Spinal cord (tissue), 10 donors: ENCODE measurements around the gene CEP72. TPM values are rescaled to one million over a fixed set of nuclear protein-coding genes. Genes with fewer than 3 reads are reported as not detected.

Experiments used
- DNase-seq, 6 donors: peaks; one replicate each; pipeline versions ENCODE4 v3.0.0 to v3.0.0-alpha.2; 2013 to 2015; ENCODE audit warnings: low spot score in 6 of 6, low read depth in 4 of 6
- H3K27ac ChIP-seq: one replicate; pipeline ENCODE4 v1.5.1; 2013; ENCODE audit warnings: low read depth, low read length, control low read depth
- H3K27me3 ChIP-seq: one replicate; pipeline ENCODE4 v1.6.1; 2013; ENCODE audit warnings: low read length; ENCODE audit not compliant: control insufficient read depth, insufficient read depth
- H3K36me3 ChIP-seq: one replicate; pipeline ENCODE4 v1.6.1; 2013; ENCODE audit warnings: low read length; ENCODE audit not compliant: control insufficient read depth, insufficient read depth
- H3K4me1 ChIP-seq: one replicate; pipeline ENCODE4 v1.6.1; 2013; ENCODE audit warnings: low read length; ENCODE audit not compliant: control insufficient read depth, insufficient read depth
- H3K4me3 ChIP-seq: one replicate; pipeline ENCODE4 v1.5.1; 2013; ENCODE audit warnings: low read depth, low read length, control low read depth
- H3K9me3 ChIP-seq: one replicate; pipeline ENCODE4 v1.6.1; 2013; ENCODE audit warnings: low read length; ENCODE audit not compliant: control insufficient read depth, insufficient read depth
- WGBS: methylation state at CpG from one replicate; pipeline ENCODE4 v1.1.5; 2013; ENCODE audit warnings: missing lambda C conversion rate; ENCODE audit not compliant: insufficient coverage; 5-methylcytosine and 5-hydroxymethylcytosine counted together
- polyA plus RNA-seq, 2 donors: library from polyadenylated mRNA; unstranded; fragments of 120-200 nt; gene quantifications; one replicate each; pipeline ENCODE4 v1.2.1, GENCODE V29; 2013; ENCODE audit not compliant: insufficient read length in 2 of 2
- total RNA-seq, 2 donors: library from RNA; depleted of rRNA in 1 of 2; stranded (reverse); fragments of 120-200 nt in 1 of 2; fragments of >200 nt in 1 of 2; gene quantifications; one replicate each; pipeline versions ENCODE4 v1.2.3 to v1.2.4, GENCODE V29; 2013 to 2014
- donor health status: healthy.

CEP72 gene
- total and polyA plus RNA-seq, 4 donors: 3.5 to 12.1 (median 9.1) TPM

- Histone ChIP-seq H3K9me3 (no peaks in the 10 kb centered on the region), H3K4me3 (no peak overlapping the region), H3K27me3 (no peaks in the 10 kb centered on the region), H3K36me3 (peaks cover 57% of the 10 kb centered on the region), H3K4me1 (no peaks in the 10 kb centered on the region), H3K27ac (no peak overlapping the region)
- no peak for DNase-seq
- 98% methylated on average over 14 of the region's 16 CpGs for WGBS
Measured at GRCh38 chr5:659496-660263, 47.5 kb downstream of the CEP72 start.

GRCh38 chr5:660491-661030 is 48.4 kb downstream of the CEP72 start:
- H3K9me3 ChIP-seq: no peaks in the 10 kb centered on the region
- no peak overlapping the region for H3K4me3 ChIP-seq
- H3K4me1 ChIP-seq: no peaks in the 10 kb centered on the region
- DNase-seq: no peak
- no peak overlapping the region for H3K27ac ChIP-seq
- peaks cover 63% of the 10 kb centered on the region for H3K36me3 ChIP-seq
- H3K27me3 ChIP-seq: no peaks in the 10 kb centered on the region
- WGBS: 100% methylated on average over 4 of the region's 11 CpGs

GRCh38 chr5:661891-662750 is 50.0 kb downstream of the CEP72 start:
- Histone ChIP-seq H3K27me3 (no peaks in the 10 kb centered on the region), H3K4me1 (peaks cover 3% of the 10 kb centered on the region), H3K36me3 (peaks cover 79% of the 10 kb centered on the region), H3K27ac (no peak overlapping the region), H3K9me3 (no peaks in the 10 kb centered on the region), H3K4me3 (no peak overlapping the region)
- DNase-seq: no peak
- 98% methylated on average over 53 of the region's 53 CpGs for WGBS

GRCh38 chr5:662751-663435 is 50.8 kb downstream of the CEP72 start:
- H3K27me3 ChIP-seq: no peaks in the 10 kb centered on the region
- no peaks in the 10 kb centered on the region for H3K9me3 ChIP-seq
- no peak overlapping the region for H3K27ac ChIP-seq
- H3K36me3 ChIP-seq: peaks cover 82% of the 10 kb centered on the region
- 97% methylated on average over 56 of the region's 56 CpGs for WGBS
- no peak for DNase-seq
- peaks cover 3% of the 10 kb centered on the region for H3K4me1 ChIP-seq
- no peak overlapping the region for H3K4me3 ChIP-seq

GRCh38 chr5:663436-664342 is 51.5 kb downstream of the CEP72 start:
- WGBS: 98% methylated on average over 27 of the region's 38 CpGs
- Histone ChIP-seq H3K27ac (no peak overlapping the region), H3K4me1 (peaks cover 5% of the 10 kb centered on the region), H3K4me3 (no peak overlapping the region), H3K27me3 (no peaks in the 10 kb centered on the region), H3K9me3 (no peaks in the 10 kb centered on the region), H3K36me3 (peaks cover 85% of the 10 kb centered on the region)
- DNase-seq: no peak

- Histone ChIP-seq H3K4me3 (no peak overlapping the region), H3K4me1 (peaks cover 12% of the 10 kb centered on the region), H3K27me3 (no peaks in the 10 kb centered on the region), H3K9me3 (no peaks in the 10 kb centered on the region), H3K36me3 (peaks cover 91% of the 10 kb centered on the region), H3K27ac (no peak overlapping the region)
- DNase-seq: no peak
- 87% methylated on average over 24 of the region's 24 CpGs for WGBS
Measured at GRCh38 chr5:664343-664993, 52.3 kb downstream of the CEP72 start.

GRCh38 chr5:664994-665360 is 52.8 kb downstream of the CEP72 start:
- Histone ChIP-seq H3K4me3 (no peak overlapping the region), H3K9me3 (no peaks in the 10 kb centered on the region), H3K27ac (no peak overlapping the region), H3K4me1 (peaks cover 15% of the 10 kb centered on the region), H3K36me3 (peaks cover 91% of the 10 kb centered on the region), H3K27me3 (no peaks in the 10 kb centered on the region)
- 97% methylated on average over 20 of the region's 20 CpGs for WGBS
- no peak for DNase-seq

- Histone ChIP-seq H3K9me3 (no peaks in the 10 kb centered on the region), H3K27me3 (no peaks in the 10 kb centered on the region), H3K4me3 (no peak overlapping the region), H3K4me1 (peaks cover 21% of the 10 kb centered on the region), H3K36me3 (peaks cover 93% of the 10 kb centered on the region), H3K27ac (no peak overlapping the region)
- DNase-seq: no peak
- 93% methylated on average over 3 of the region's 8 CpGs for WGBS
Measured at GRCh38 chr5:665541-665955, 53.4 kb downstream of the CEP72 start.
